Ishikawa (cell line): Measurements from ENCODE around the gene TBCD.

ENCODE experiments used
- CEBPB ChIP-seq: IDR thresholded peaks from 2 replicates; pipeline ENCODE4 v1.6.1; 2012
- CREB1 ChIP-seq: IDR thresholded peaks from 2 replicates; pipeline ENCODE4 v1.6.1; 2012; ENCODE audit warnings: low read depth
- EGR1 ChIP-seq: IDR thresholded peaks from 2 replicates; pipeline ENCODE4 v1.6.1; 2012
- EP300 ChIP-seq: IDR thresholded peaks from 2 replicates; pipeline ENCODE4 v1.6.1; 2012; ENCODE audit warnings: borderline replicate concordance
- FOXM1 ChIP-seq: IDR thresholded peaks from 2 replicates; pipeline ENCODE4 v1.6.1; 2012; ENCODE audit warnings: low read depth, borderline replicate concordance
- NFIC ChIP-seq: IDR thresholded peaks from 2 replicates; pipeline ENCODE4 v1.6.1; 2012
- RAD21 ChIP-seq: IDR thresholded peaks from 2 replicates; pipeline ENCODE4 v1.6.1; 2012; ENCODE audit warnings: low read depth
- TAF1 ChIP-seq: IDR thresholded peaks from 2 replicates; pipeline ENCODE4 v1.6.1; 2012; ENCODE audit warnings: low read depth, mild to moderate bottlenecking
- TCF12 ChIP-seq: IDR thresholded peaks from 2 replicates; pipeline ENCODE4 v1.6.1; 2012; ENCODE audit warnings: low read depth
- TEAD4 ChIP-seq: IDR thresholded peaks from 2 replicates; pipeline ENCODE4 v1.6.1; 2012
- YY1 ChIP-seq: IDR thresholded peaks from 2 replicates; pipeline ENCODE4 v1.6.1; 2012; ENCODE audit warnings: low read depth
- ZBTB7A ChIP-seq: IDR thresholded peaks from 2 replicates; pipeline ENCODE4 v1.6.1; 2012; ENCODE audit warnings: low read depth
- TF ChIP-seq, protein P1 (sequence below): IDR thresholded peaks from 2 replicates; pipeline ENCODE4 v1.6.1; 2012
- TF ChIP-seq, protein P2 (sequence below): IDR thresholded peaks from 2 replicates; pipeline ENCODE4 v1.6.1; 2012; ENCODE audit warnings: low read depth, mild to moderate bottlenecking
- TF ChIP-seq, protein P3 (sequence below): IDR thresholded peaks from 2 replicates; pipeline ENCODE4 v1.6.1; 2012

TBCD gene

DNA sequence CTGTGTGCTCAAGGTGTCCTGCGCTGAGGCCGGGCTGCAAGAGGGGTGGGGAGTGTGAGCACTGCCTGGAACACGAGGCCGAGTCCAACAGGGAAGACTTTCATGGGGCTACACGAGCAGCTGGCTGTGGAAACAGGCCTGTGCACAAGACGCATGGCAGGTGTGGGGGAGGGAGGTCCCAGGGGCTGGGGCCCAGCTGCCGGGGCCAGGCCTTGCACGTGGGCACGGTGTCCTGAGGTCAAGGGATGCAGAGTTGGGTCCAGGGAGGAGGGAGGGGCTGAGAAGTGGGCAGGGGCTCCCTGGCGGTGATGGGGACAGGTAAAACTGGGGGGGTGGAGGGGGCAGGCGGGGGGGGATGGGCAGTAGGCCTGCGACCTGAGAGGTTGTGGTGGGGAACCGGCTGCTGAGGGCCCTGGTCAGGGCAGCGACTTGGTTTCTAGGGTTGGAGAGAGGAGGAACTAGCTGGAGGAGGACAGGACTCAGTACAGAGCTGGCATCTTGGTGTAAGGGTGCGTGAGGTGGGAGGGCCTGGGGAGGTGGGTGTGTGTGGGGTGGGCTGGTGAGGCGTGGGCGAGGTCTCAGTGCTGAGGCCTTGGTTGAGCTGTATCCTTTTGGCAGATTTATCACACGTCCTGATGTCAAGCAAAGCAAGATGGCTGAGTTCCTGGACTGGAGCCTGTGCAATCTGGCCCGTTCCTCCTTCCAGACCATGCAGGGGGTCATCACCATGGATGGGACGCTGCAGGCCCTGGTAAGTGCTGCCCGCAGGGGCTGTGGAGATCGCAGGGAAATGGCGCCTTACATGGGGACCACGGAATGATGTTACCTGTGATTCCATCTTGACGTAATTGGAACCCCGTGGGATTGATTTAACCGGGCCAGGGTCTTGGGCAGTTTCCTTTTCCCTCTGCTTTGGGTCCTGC, 29.4 kb downstream of the TBCD start:
- TF ChIP-seq CEBPB: no peak
- TF ChIP-seq ZBTB7A: no peak
- no peak for TF ChIP-seq NFIC
- TF ChIP-seq YY1: no peak
- no peak for TF ChIP-seq FOXM1
- TF ChIP-seq, protein P1, sequence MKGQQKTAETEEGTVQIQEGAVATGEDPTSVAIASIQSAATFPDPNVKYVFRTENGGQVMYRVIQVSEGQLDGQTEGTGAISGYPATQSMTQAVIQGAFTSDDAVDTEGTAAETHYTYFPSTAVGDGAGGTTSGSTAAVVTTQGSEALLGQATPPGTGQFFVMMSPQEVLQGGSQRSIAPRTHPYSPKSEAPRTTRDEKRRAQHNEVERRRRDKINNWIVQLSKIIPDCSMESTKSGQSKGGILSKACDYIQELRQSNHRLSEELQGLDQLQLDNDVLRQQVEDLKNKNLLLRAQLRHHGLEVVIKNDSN: no peak
- TF ChIP-seq RAD21: no peak
- TF ChIP-seq, protein P2, sequence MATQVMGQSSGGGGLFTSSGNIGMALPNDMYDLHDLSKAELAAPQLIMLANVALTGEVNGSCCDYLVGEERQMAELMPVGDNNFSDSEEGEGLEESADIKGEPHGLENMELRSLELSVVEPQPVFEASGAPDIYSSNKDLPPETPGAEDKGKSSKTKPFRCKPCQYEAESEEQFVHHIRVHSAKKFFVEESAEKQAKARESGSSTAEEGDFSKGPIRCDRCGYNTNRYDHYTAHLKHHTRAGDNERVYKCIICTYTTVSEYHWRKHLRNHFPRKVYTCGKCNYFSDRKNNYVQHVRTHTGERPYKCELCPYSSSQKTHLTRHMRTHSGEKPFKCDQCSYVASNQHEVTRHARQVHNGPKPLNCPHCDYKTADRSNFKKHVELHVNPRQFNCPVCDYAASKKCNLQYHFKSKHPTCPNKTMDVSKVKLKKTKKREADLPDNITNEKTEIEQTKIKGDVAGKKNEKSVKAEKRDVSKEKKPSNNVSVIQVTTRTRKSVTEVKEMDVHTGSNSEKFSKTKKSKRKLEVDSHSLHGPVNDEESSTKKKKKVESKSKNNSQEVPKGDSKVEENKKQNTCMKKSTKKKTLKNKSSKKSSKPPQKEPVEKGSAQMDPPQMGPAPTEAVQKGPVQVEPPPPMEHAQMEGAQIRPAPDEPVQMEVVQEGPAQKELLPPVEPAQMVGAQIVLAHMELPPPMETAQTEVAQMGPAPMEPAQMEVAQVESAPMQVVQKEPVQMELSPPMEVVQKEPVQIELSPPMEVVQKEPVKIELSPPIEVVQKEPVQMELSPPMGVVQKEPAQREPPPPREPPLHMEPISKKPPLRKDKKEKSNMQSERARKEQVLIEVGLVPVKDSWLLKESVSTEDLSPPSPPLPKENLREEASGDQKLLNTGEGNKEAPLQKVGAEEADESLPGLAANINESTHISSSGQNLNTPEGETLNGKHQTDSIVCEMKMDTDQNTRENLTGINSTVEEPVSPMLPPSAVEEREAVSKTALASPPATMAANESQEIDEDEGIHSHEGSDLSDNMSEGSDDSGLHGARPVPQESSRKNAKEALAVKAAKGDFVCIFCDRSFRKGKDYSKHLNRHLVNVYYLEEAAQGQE: no peak
- no peak for TF ChIP-seq TCF12
- TF ChIP-seq TEAD4: no peak
- TF ChIP-seq EGR1: no peak
- no peak for TF ChIP-seq TAF1
- TF ChIP-seq EP300: no peak
- TF ChIP-seq, protein P3, sequence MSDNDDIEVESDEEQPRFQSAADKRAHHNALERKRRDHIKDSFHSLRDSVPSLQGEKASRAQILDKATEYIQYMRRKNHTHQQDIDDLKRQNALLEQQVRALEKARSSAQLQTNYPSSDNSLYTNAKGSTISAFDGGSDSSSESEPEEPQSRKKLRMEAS: no peak
- TF ChIP-seq CREB1: no peak

DNA sequence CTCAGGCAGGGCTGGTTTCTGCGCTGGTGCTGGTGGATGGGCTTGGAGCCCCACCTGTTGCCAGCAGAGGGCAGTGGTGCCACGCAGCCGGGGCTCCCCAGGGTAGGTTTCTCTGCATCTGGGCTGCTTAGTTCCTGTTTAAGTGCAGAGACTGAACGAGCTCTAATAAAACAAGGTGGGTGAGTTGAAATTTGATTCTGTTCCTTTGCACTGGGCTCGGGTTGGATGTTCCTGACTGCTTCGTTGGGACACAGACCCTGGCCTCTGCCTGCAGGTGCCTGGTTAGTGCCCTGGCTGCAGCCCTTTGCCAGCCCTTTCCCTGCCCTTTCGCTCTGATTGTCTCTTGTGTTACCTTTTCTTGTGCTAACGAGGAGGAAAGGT, 30.0 kb downstream of the TBCD start:
- TF ChIP-seq NFIC: no peak
- no peak for TF ChIP-seq CEBPB
- TF ChIP-seq, protein P3: 0 out of 2 replicates have a peak, but pooled peaks have one; percentile 18
- TF ChIP-seq, protein P2: no peak
- no peak for TF ChIP-seq EGR1
- no peak for TF ChIP-seq EP300
- TF ChIP-seq FOXM1: no peak
- TF ChIP-seq TAF1: no peak
- no peak for TF ChIP-seq CREB1
- TF ChIP-seq TCF12: no peak
- TF ChIP-seq RAD21: peak; percentile 96
- TF ChIP-seq TEAD4: no peak
- no peak for TF ChIP-seq ZBTB7A
- TF ChIP-seq YY1: no peak
- TF ChIP-seq, protein P1: no peak

- TF ChIP-seq NFIC: no peak
- no peak for TF ChIP-seq TEAD4
- no peak for TF ChIP-seq EGR1
Observed at GRCh38 chr17:82782657-82783207, 30.9 kb downstream of the TBCD start.

GRCh38 chr17:82783498-82783897, 31.6 kb downstream of the TBCD start:
- TF ChIP-seq, protein P3: no peak
- no peak for TF ChIP-seq TAF1

DNA sequence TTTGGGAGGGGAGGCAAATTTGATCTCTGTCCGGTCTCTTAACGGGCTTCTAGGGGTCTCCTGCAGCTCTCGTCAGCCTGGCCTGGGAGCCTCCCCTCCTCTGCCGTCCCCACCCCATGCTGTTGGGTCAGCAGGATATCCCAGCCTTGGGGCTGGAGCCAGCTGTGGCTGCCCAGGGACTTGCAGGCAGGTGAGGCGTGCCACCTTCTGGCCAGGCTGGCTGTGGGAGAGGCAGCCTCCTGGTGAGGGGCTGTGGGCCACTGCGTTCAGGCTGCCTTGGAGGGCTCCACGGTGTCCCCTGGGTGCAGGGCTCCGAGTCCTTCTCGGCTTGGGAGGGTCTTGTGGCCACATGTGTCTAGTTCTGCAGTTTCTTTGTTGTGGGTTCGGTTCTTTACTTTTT, 34.6 kb downstream of the TBCD start:
- TF ChIP-seq RAD21: no peak
- no peak for TF ChIP-seq YY1
- TF ChIP-seq, protein P3: no peak
- TF ChIP-seq, protein P1: no peak
- no peak for TF ChIP-seq NFIC
- TF ChIP-seq EGR1: no peak
- no peak for TF ChIP-seq TCF12
